GM12874 (cell line): ENCODE data around the gene CD99L2.

Experiments used
- CTCF ChIP-seq: IDR thresholded peaks from 2 replicates; pipeline ENCODE4 v1.5.1; 2011; ENCODE audit warnings: low read depth, mild to moderate bottlenecking, control low read depth, low read length, moderate library complexity; ENCODE audit not compliant: insufficient read depth

CD99L2 gene

DNA sequence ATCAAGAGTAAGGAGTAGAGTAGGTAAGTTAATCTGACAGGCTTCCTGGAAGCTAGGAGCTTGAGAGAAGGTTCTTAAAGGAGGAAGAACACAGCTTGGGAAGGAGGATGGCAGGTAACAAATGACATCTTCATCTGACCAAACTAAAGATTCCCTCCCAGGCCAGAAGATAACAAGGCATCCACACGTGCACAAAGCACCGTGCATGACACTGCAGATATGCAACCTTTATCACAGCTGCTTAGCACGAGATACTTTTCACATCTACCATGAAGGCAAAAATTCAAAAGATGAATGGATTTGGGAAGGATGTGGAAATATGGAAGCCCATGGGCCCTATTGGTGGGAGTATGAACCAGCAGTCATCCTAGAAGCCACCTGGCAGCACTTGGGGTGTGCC lies 34.3 kb downstream of the CD99L2 start:
- TF ChIP-seq CTCF, result no peak

DNA sequence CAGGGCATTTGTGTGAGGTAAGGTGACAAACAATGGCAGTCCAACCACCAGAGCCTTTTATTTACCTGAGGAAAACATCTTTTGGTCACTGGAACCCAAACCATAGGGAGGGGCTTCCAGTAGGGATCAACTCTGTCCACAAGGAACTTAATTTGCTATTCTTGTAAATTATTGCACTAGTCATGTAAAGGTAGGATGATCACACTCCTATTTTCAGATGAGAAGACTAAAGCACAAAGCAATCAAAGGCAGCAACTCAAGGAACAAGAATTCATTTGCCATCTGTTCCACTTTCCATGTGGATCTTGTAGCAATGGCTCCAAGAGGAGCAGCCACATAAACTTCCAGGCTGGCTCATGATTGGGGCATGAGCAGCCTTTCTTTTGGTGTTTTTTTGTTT lies 35.3 kb downstream of the CD99L2 start:
- no peak for TF ChIP-seq CTCF

DNA sequence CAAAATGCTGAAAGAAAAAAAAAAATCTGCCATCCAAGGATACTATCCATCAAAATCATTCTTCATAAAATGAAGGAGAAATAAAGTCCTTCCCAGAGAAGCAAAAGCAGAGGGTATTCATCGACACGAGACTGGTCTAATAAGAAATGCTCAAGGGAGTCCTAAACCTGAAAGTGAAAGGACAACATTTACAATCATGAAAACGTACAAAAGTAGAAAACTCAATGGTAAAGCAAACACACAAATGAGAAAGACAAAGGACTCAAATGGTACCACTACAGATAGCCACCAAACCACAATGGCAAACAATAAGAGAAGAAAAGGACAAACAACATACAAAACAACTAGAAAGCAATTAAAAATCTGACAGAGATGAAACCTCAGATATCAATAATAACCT lies 41.0 kb downstream of the CD99L2 start:
- TF ChIP-seq CTCF, result no peak

GRCh38 chrX:150856785-150857184 lies 41.7 kb downstream of the CD99L2 start:
- TF ChIP-seq CTCF, result no peak

DNA sequence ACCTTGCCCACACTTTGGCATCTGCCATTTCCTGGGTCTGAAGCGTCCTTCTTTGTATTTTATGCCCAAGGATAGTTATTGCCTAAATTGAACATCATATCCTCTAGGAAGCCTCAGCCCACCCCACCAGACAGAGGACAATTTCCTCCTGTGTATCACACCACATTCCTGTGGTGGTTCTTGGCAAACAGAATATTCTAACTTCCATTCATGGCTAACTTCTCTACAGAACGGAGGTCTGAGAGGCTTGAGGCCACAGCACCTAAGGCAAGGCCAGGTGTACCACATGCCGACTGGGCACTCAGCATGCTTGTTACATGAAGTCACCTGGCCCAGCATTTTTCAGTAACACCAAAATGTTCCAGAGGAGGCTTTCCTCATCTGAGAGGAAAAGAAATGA lies 42.4 kb downstream of the CD99L2 start:
- TF ChIP-seq CTCF, result no peak

GRCh38 chrX:150854856-150855255 lies 43.6 kb downstream of the CD99L2 start:
- no peak for TF ChIP-seq CTCF

DNA sequence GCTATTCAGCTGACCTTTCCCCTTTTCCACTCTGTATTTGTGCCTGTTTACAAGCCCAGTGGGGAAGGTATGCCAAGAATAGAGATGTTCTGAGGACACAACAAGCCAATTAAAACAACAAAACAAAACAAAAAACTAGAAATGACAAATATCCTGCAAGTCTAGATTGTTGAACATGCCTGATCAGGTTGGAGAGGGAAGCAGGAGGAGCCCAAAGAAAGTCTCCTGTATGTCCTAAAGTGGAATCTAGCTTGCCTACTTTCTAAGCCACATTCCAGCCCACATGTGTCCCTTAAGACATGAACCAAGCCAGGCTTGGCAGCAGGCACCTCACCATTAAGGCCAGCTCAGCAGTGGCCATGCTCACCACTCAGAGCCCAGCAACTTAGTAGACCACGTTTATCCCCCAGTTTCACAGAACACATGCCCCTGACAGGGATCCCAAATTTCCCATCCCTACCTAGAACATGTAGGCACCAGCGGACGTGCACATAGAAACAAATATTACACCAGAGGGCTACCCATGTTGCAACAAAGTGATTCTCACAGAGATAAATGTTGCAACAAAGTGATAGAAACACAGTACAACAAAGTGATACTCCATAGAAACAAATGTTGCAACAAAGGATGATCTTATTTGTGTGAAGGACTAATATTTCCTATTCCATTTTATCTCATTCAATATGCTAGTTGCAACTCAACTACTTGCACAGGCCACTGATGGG lies 48.3 kb downstream of the CD99L2 start:
- no peak for TF ChIP-seq CTCF

- no peak for TF ChIP-seq CTCF
Measured at GRCh38 chrX:150849486-150849885, 49.0 kb downstream of the CD99L2 start.
